NCI-H1048 (cell line): ENCODE measurements around the gene LYPD4.

Experiments used
- DNase-seq: peaks from one replicate; lab custom pipeline; 2025; lab: John Stamatoyannopoulos, UW

Gene LYPD4

GRCh38 chr19:41850381-41850780, 5.9 kb upstream of the LYPD4 start:
- no peak for DNase-seq

GRCh38 chr19:41849067-41849466, 4.6 kb upstream of the LYPD4 start:
- DNase-seq: no peak

GRCh38 chr19:41848666-41849065, 4.2 kb upstream of the LYPD4 start:
- DNase-seq: no peak

- DNase-seq: no peak
Measured at GRCh38 chr19:41847351-41848105, 3.0 kb upstream of the LYPD4 start.

GRCh38 chr19:41845051-41845590, 638 bp upstream of the LYPD4 start:
- DNase-seq: no peak

- no peak for DNase-seq
Measured at GRCh38 chr19:41845001-41845050, 343 bp upstream of the LYPD4 start, which contains the start of gene DMRTC2. Gene DMRTC2, plus strand, starts transcription at chr19:41845042. Its CDS starts 2,387 bp downstream, at chr19:41847429.

- DNase-seq: no peak
Measured at GRCh38 chr19:41843371-41843770, 1.1 kb downstream of the LYPD4 start.

GRCh38 chr19:41839211-41839610, 5.3 kb downstream of the LYPD4 start:
- DNase-seq: no peak

GRCh38 chr19:41837981-41838708, 6.3 kb downstream of the LYPD4 start:
- no peak for DNase-seq

- no peak for DNase-seq
Measured at GRCh38 chr19:41821003-41821735, 23.3 kb downstream of the LYPD4 start.

GRCh38 chr19:41816761-41817160, 27.7 kb downstream of the LYPD4 start:
- no peak for DNase-seq

GRCh38 chr19:41815301-41815700, 29.2 kb downstream of the LYPD4 start:
- no peak for DNase-seq

GRCh38 chr19:41813911-41814310, 30.6 kb downstream of the LYPD4 start:
- no peak for DNase-seq

- no peak for DNase-seq
Measured at GRCh38 chr19:41811981-41812380, 32.5 kb downstream of the LYPD4 start.

- no peak for DNase-seq
Measured at GRCh38 chr19:41811036-41811435, 33.4 kb downstream of the LYPD4 start.

GRCh38 chr19:41810301-41810700, 34.2 kb downstream of the LYPD4 start:
- DNase-seq: no peak

- no peak for DNase-seq
Measured at GRCh38 chr19:41808663-41809566, 35.6 kb downstream of the LYPD4 start.

- no peak for DNase-seq
Measured at GRCh38 chr19:41807176-41807575, 37.3 kb downstream of the LYPD4 start.

GRCh38 chr19:41804336-41804735, 40.1 kb downstream of the LYPD4 start:
- no peak for DNase-seq

GRCh38 chr19:41802770-41803169, 41.7 kb downstream of the LYPD4 start:
- no peak for DNase-seq

- DNase-seq: no peak
Measured at GRCh38 chr19:41801792-41802211, 42.7 kb downstream of the LYPD4 start.

- no peak for DNase-seq
Measured at GRCh38 chr19:41801031-41801430, 43.5 kb downstream of the LYPD4 start.
